ENCODE measurements around the gene OGDHL.

DNA sequence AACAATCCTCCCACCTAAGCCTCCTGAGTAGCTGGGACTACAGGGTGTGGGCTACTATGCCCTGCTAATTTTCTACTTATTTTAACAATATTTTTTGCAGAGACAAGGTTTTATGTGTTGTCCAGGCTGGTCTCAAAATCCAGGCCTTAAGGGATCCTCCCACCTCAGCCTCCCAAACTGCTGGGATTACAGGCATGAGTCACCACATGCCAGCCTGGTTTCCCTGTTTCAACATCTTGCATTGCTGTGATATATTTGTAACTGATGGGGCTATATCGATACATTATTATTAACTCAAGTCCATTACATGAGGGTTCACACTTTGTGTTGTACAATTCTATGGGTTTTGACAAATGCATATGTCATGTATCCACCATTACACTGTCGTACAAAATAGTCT is 41.9 kb upstream of the OGDHL start:
- TF ChIP-seq, protein P1, sequence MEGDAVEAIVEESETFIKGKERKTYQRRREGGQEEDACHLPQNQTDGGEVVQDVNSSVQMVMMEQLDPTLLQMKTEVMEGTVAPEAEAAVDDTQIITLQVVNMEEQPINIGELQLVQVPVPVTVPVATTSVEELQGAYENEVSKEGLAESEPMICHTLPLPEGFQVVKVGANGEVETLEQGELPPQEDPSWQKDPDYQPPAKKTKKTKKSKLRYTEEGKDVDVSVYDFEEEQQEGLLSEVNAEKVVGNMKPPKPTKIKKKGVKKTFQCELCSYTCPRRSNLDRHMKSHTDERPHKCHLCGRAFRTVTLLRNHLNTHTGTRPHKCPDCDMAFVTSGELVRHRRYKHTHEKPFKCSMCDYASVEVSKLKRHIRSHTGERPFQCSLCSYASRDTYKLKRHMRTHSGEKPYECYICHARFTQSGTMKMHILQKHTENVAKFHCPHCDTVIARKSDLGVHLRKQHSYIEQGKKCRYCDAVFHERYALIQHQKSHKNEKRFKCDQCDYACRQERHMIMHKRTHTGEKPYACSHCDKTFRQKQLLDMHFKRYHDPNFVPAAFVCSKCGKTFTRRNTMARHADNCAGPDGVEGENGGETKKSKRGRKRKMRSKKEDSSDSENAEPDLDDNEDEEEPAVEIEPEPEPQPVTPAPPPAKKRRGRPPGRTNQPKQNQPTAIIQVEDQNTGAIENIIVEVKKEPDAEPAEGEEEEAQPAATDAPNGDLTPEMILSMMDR (IDR thresholded peaks at IDR 0.05; ENCODE audit: poor library complexity, severe bottlenecking), result no peak
- TF ChIP-seq EP300 (conservative IDR thresholded peaks at IDR 0.05; ENCODE audit: poor library complexity, severe bottlenecking) (no peak), RAD21 (conservative IDR thresholded peaks at IDR 0.05) (no peak), MXI1 (conservative IDR thresholded peaks at IDR 0.05; ENCODE audit: poor library complexity, severe bottlenecking) (no peak)
- TF ChIP-seq, protein P2, sequence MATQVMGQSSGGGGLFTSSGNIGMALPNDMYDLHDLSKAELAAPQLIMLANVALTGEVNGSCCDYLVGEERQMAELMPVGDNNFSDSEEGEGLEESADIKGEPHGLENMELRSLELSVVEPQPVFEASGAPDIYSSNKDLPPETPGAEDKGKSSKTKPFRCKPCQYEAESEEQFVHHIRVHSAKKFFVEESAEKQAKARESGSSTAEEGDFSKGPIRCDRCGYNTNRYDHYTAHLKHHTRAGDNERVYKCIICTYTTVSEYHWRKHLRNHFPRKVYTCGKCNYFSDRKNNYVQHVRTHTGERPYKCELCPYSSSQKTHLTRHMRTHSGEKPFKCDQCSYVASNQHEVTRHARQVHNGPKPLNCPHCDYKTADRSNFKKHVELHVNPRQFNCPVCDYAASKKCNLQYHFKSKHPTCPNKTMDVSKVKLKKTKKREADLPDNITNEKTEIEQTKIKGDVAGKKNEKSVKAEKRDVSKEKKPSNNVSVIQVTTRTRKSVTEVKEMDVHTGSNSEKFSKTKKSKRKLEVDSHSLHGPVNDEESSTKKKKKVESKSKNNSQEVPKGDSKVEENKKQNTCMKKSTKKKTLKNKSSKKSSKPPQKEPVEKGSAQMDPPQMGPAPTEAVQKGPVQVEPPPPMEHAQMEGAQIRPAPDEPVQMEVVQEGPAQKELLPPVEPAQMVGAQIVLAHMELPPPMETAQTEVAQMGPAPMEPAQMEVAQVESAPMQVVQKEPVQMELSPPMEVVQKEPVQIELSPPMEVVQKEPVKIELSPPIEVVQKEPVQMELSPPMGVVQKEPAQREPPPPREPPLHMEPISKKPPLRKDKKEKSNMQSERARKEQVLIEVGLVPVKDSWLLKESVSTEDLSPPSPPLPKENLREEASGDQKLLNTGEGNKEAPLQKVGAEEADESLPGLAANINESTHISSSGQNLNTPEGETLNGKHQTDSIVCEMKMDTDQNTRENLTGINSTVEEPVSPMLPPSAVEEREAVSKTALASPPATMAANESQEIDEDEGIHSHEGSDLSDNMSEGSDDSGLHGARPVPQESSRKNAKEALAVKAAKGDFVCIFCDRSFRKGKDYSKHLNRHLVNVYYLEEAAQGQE (IDR thresholded peaks at IDR 0.05; ENCODE audit: borderline replicate concordance), result no peak

Data from neural cell (in vitro differentiated cells).